Gastroesophageal sphincter (tissue), 3 donors: Measurements from ENCODE around the gene FRMPD4.

Experiments
- EP300 ChIP-seq: sonication (generic); formaldehyde crosslinking; IDR thresholded peaks from one replicate; pipeline ENCODE4 v1.6.1; 2017; ENCODE audit warnings: antibody characterized with exemption, mild to moderate bottlenecking
- POLR2A ChIP-seq, 2 donors: fragments of 450-650 bp; IDR thresholded peaks; one replicate each; pipeline ENCODE4 v1.6.1; 2017; ENCODE audit warnings: antibody characterized with exemption in 2 of 2, mild to moderate bottlenecking in 2 of 2, moderate library complexity in 1 of 2
- POLR2AphosphoS5 ChIP-seq: sonication (generic); formaldehyde crosslinking; IDR thresholded peaks from one replicate; pipeline ENCODE4 v1.6.1; 2017; ENCODE audit warnings: antibody characterized with exemption
- TF ChIP-seq, protein P1 (sequence below), 4 experiments: fragments of 200-600 bp in 2 of 4; fragments of 450-650 bp in 2 of 4; sonication (generic) in 1 of 4; IDR thresholded peaks; one replicate each; pipeline ENCODE4 v1.5.1; 2017 to 2019; ENCODE audit warnings: antibody characterized with exemption in 4 of 4, mild to moderate bottlenecking in 2 of 4, moderate library complexity in 2 of 4

GRCh38 chrX:12768491-12768890, 630.2 kb downstream of the FRMPD4 start:
- TF ChIP-seq, protein P1, sequence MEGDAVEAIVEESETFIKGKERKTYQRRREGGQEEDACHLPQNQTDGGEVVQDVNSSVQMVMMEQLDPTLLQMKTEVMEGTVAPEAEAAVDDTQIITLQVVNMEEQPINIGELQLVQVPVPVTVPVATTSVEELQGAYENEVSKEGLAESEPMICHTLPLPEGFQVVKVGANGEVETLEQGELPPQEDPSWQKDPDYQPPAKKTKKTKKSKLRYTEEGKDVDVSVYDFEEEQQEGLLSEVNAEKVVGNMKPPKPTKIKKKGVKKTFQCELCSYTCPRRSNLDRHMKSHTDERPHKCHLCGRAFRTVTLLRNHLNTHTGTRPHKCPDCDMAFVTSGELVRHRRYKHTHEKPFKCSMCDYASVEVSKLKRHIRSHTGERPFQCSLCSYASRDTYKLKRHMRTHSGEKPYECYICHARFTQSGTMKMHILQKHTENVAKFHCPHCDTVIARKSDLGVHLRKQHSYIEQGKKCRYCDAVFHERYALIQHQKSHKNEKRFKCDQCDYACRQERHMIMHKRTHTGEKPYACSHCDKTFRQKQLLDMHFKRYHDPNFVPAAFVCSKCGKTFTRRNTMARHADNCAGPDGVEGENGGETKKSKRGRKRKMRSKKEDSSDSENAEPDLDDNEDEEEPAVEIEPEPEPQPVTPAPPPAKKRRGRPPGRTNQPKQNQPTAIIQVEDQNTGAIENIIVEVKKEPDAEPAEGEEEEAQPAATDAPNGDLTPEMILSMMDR (IDR thresholded peaks at IDR 0.05), result no peak
- TF ChIP-seq POLR2AphosphoS5 (no peak), EP300 (no peak), POLR2A (IDR thresholded peaks at IDR 0.05) (no peak)
